Amniotic stem cell (primary cell): ENCODE measurements around the gene GALNT17.

ENCODE experiments used
- DNase-seq: peaks from one replicate; lab custom pipeline; 2025; lab: John Stamatoyannopoulos, UW

Gene GALNT17

DNA sequence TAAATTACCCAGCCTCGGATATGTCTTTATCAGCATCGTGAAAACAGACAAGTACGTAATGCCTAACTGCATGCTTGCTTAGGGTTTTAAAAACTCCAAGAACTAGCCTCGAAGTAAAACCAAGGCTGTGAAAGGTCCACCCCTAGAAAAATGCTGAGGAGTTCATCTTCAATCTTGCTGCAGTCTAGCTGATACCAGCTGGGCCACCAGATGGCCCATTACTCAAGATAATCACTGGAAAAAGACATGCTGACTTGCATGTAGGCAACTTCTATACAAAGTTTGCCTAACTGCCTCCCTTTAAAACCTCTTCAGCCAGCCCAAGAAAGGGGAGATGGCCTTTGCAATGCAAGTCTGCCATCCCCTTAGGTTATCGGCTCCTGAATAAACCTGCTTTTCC lies 614.1 kb downstream of the GALNT17 start:
- DNase-seq = no peak

DNA sequence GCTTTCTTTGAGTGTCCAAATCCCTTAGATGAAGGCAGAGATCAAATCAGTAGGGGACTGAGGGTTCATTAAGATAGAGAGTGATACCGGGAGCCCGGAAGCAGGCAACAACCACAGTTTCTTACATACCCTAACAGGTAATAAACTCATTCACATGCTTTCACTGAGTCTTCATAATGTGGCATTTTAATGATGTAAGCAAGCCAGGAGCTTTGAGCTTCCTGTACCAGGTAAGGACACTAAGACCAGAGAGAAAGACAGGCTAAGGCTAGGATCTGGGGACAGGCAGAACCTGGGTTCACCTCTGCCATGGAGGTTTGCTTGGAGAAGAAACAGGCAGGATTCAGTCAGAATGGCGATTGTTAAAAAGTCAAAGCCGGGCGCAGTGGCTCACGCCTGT lies 618.3 kb downstream of the GALNT17 start:
- DNase-seq = no peak

DNA sequence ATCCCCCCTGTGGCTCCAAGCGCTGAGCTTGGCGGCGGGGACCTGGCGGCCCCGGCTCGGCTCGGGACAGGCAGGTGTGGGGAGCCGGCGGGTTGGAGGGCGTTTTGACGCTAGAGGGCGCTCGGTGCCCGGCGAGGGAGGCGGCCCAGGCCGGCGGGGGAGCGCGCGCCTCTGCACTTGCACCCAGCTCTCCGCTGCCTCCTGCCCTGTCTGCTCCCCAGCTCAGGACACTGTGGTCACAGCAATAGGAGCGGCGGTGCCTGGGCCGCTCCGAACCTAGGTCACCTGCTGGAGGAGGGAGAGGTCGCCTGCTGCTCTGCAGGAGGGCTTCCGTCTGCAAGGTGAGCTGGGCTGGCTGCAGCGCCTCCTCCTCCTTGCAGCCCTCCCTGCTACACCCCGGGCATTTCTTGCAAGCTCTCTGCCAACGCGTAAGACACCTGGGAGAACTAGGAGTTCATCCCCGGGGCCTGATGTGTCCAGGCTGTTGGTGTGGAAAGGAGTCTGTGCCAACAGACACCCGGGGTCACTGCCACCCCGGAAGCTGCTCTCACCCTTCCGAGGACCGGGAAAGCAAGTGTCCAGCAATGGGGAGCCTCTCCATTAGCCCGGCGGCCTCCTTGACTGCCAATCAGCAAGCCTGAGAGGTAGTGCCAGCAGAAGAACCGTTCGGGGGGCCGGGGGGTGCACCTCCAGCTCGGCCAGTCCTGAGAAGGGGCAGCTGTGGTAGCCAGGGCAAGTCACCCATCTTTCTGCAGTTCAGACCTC lies 620.4 kb downstream of the GALNT17 start:
- no peak for DNase-seq

DNA sequence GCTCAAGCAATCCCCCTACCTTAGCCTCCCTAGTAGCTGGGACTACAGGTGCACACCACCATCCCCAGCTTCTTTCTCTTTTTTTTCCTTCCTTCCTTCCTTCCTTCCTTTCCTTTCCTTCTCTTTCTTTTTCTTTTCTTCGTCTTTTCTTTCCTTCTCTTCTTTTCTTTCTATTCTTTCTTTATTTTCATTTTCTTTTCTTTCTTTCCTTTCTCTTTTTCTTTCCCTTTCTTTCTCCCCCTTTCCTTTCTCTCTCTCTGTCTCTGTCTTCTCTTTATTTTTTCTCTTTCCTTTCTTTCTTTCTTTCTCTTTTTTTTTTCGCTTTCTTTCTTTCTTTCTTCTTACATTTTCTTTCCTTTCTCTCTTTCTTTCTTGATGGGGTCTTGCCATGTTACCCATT lies 621.3 kb downstream of the GALNT17 start:
- DNase-seq = no peak

DNA sequence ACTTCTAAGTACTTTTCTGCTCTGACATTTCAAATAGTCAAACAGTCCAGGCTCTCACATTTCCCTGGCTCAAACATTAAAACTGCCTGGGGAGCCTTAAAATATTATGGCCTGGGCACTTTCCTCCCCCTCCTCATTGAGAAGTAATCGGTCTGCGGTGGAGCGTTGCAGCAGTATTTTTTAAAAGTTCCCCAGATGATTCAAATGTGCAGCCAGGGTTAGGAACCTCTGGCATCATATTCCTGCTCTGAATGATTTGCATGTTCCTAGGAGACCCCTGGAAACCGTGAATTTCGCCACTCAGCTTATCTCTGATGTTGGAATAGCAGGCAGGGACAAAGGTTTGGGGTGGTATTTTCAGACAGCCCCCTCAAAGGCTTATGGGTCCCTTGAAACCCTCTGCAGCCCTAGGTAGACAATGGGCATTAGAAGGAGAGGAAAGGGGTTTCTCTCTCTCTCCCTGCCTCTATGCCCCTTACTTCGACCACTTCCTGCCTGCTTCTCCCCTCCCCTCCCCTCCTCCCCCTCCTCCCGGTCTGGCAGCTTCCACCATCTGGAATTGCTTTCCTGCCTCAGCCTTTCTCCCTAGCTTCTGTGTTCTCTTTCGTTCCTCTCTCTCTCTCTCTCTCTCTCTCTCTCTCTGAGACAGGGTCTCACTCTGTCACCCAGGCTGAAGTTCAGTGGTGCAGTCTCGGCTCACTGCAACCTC lies 622.2 kb downstream of the GALNT17 start:
- no peak for DNase-seq

DNA sequence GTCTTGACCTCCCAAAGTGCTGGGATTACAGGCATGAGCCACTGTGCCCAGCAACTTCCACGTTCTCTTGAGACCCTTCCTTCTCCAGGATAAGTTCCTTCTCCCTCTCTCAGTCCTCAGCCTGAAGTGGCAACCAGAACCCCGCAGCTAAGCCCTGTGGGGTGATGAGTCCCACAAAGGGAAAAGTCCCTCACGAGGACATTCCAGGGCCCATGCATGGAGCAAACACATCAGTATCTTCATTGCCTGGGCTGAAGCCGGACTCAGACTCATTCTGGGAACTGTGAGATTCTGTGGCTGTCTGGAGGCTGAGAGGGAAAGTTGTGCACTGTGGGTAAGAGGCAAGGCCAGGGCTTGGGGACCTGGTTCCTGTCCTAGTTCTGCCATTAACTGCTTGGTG lies 622.9 kb downstream of the GALNT17 start:
- no peak for DNase-seq

DNA sequence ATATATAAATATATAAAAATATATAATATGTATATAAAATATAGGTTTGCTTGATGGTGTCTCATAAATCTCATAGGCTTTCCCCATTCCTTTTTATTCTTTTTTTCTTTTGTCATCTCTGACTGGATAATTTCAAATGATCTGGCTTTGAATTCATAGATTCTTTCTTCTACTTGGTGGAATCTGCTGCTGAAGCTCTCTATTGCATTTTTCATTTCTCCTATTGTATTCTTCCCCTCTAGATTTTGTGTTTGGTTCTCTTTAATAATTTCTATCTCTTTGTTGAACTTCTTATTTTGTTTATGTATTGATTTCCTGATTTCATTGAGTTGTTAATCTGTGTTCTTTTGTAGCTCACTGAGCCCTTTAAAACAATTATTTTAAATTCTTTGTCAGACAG lies 629.4 kb downstream of the GALNT17 start:
- no peak for DNase-seq
